Measurements from ENCODE around the gene KCND2.

The KCND2 gene

GRCh38 chr7:120538335-120538734, 265.4 kb downstream of the KCND2 start:
- no peak overlapping the region for H3K27ac ChIP-seq
- no peaks in the 10 kb centered on the region for H3K4me1 ChIP-seq
- H3K27me3 ChIP-seq (ENCODE audit: control insufficient read depth, insufficient read depth, low read length), result no peaks in the 10 kb centered on the region
- H3K9me3 ChIP-seq (ENCODE audit: control insufficient read depth, low read length), result no peaks in the 10 kb centered on the region
- no peak overlapping the region for H3K4me2 ChIP-seq (ENCODE audit: low read length)
- no peak for TF ChIP-seq CTCF (IDR thresholded peaks at IDR 0.05)
- H3K36me3 ChIP-seq (ENCODE audit: control insufficient read depth, insufficient read depth, low read length), result no peaks in the 10 kb centered on the region
- no peak overlapping the region for H2AFZ ChIP-seq
- no peaks in the 10 kb centered on the region for H3K79me2 ChIP-seq
- H3K4me3 ChIP-seq (ENCODE audit: low read depth, low read length), result no peak overlapping the region
- no peak overlapping the region for H3K9ac ChIP-seq

GRCh38 chr7:120539321-120539720, 266.3 kb downstream of the KCND2 start:
- Histone ChIP-seq H3K4me2 (ENCODE audit: low read length) (no peak overlapping the region), H3K27ac (no peak overlapping the region), H3K9me3 (ENCODE audit: control insufficient read depth, low read length) (no peaks in the 10 kb centered on the region), H3K27me3 (ENCODE audit: control insufficient read depth, insufficient read depth, low read length) (no peaks in the 10 kb centered on the region), H3K4me3 (ENCODE audit: low read depth, low read length) (no peak overlapping the region), H3K36me3 (ENCODE audit: control insufficient read depth, insufficient read depth, low read length) (no peaks in the 10 kb centered on the region), H3K9ac (no peak overlapping the region), H3K79me2 (no peaks in the 10 kb centered on the region), H2AFZ (no peak overlapping the region), H3K4me1 (no peaks in the 10 kb centered on the region)
- no peak for TF ChIP-seq CTCF (IDR thresholded peaks at IDR 0.05)

GRCh38 chr7:120547605-120548004, 274.6 kb downstream of the KCND2 start:
- no peak overlapping the region for H2AFZ ChIP-seq
- no peak overlapping the region for H3K27ac ChIP-seq
- no peak overlapping the region for H3K9ac ChIP-seq
- no peaks in the 10 kb centered on the region for H3K9me3 ChIP-seq (ENCODE audit: control insufficient read depth, low read length)
- no peaks in the 10 kb centered on the region for H3K79me2 ChIP-seq
- H3K4me2 ChIP-seq (ENCODE audit: low read length), result no peak overlapping the region
- no peaks in the 10 kb centered on the region for H3K27me3 ChIP-seq (ENCODE audit: control insufficient read depth, insufficient read depth, low read length)
- no peaks in the 10 kb centered on the region for H3K4me1 ChIP-seq
- no peak overlapping the region for H3K4me3 ChIP-seq (ENCODE audit: low read depth, low read length)
- H3K36me3 ChIP-seq (ENCODE audit: control insufficient read depth, insufficient read depth, low read length), result no peaks in the 10 kb centered on the region
- no peak for TF ChIP-seq CTCF (IDR thresholded peaks at IDR 0.05)

GRCh38 chr7:120550494-120551048, 277.6 kb downstream of the KCND2 start:
- Histone ChIP-seq H3K9ac (no peak overlapping the region), H3K36me3 (ENCODE audit: control insufficient read depth, insufficient read depth, low read length) (no peaks in the 10 kb centered on the region), H3K4me1 (no peaks in the 10 kb centered on the region), H2AFZ (no peak overlapping the region), H3K79me2 (no peaks in the 10 kb centered on the region), H3K9me3 (ENCODE audit: control insufficient read depth, low read length) (no peaks in the 10 kb centered on the region), H3K27me3 (ENCODE audit: control insufficient read depth, insufficient read depth, low read length) (no peaks in the 10 kb centered on the region), H3K4me3 (ENCODE audit: low read depth, low read length) (no peak overlapping the region), H3K27ac (no peak overlapping the region), H3K4me2 (ENCODE audit: low read length) (no peak overlapping the region)
- no peak for TF ChIP-seq CTCF (IDR thresholded peaks at IDR 0.05)

- H3K4me2 ChIP-seq (ENCODE audit: low read length), result no peak overlapping the region
- no peaks in the 10 kb centered on the region for H3K4me1 ChIP-seq
- H3K9me3 ChIP-seq (ENCODE audit: control insufficient read depth, low read length), result no peaks in the 10 kb centered on the region
- no peaks in the 10 kb centered on the region for H3K27me3 ChIP-seq (ENCODE audit: control insufficient read depth, insufficient read depth, low read length)
- H3K27ac ChIP-seq, result no peak overlapping the region
- H3K4me3 ChIP-seq (ENCODE audit: low read depth, low read length), result no peak overlapping the region
- no peaks in the 10 kb centered on the region for H3K36me3 ChIP-seq (ENCODE audit: control insufficient read depth, insufficient read depth, low read length)
- H2AFZ ChIP-seq, result no peak overlapping the region
- no peaks in the 10 kb centered on the region for H3K79me2 ChIP-seq
- no peak overlapping the region for H3K9ac ChIP-seq
- TF ChIP-seq CTCF (IDR thresholded peaks at IDR 0.05), result no peak
Observed at GRCh38 chr7:120553491-120553890, 280.5 kb downstream of the KCND2 start.

All from parathyroid adenoma (tissue), 2 donors.